ENCODE results near the gene GPR155. TPM values are rescaled to one million over a fixed set of nuclear protein-coding genes. Genes with fewer than 3 reads are reported as not detected.

Gene GPR155
- total RNA-seq, 1 experiment from 2014 or later = 2.1 TPM

GRCh38 chr2:174449033-174449432 lies 37.8 kb downstream of the GPR155 start:
- TF ChIP-seq, protein P1, sequence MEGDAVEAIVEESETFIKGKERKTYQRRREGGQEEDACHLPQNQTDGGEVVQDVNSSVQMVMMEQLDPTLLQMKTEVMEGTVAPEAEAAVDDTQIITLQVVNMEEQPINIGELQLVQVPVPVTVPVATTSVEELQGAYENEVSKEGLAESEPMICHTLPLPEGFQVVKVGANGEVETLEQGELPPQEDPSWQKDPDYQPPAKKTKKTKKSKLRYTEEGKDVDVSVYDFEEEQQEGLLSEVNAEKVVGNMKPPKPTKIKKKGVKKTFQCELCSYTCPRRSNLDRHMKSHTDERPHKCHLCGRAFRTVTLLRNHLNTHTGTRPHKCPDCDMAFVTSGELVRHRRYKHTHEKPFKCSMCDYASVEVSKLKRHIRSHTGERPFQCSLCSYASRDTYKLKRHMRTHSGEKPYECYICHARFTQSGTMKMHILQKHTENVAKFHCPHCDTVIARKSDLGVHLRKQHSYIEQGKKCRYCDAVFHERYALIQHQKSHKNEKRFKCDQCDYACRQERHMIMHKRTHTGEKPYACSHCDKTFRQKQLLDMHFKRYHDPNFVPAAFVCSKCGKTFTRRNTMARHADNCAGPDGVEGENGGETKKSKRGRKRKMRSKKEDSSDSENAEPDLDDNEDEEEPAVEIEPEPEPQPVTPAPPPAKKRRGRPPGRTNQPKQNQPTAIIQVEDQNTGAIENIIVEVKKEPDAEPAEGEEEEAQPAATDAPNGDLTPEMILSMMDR (IDR thresholded peaks at IDR 0.05; ENCODE audit: unreplicated experiment) = no peak
- no TSS peak for BruUV-seq (replicated peaks)
- Mint-ChIP-seq H3K9me3 (ENCODE audit: low read depth, unreplicated experiment) (no peaks in the 10 kb centered on the region), H3K4me1 (ENCODE audit: low read depth, unreplicated experiment) (no peaks in the 10 kb centered on the region), H3K4me3 (ENCODE audit: low read depth, unreplicated experiment) (no peak overlapping the region), H3K36me3 (ENCODE audit: insufficient read depth, unreplicated experiment) (no peaks in the 10 kb centered on the region), H3K27me3 (ENCODE audit: unreplicated experiment) (no peaks in the 10 kb centered on the region), H3K27ac (ENCODE audit: unreplicated experiment) (no peak overlapping the region)
- DNase-seq = no peak
- CTCF ChIA-PET = no interaction called here
- intact Hi-C loops (cut with micrococcal nuclease; ENCODE audit: unreplicated experiment) = no loop called here

DNA sequence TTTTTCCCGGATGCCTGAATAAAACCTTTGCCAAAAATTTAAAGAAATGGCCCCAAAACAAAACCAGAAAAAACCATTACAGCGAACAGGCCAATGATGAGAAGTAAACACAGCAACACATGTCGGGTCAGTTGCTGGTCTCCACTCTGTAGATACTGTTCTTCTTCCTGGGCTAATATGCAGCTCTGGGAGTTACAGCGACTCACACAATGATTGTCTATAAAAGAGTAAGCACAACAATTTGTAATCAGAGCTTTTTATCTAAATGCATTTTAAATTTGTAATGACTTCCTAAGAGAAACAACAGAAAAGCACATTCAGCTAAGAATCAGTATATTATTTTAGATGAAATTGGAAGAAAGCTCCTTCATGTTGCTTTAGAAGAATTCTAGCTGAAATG lies 40.3 kb downstream of the GPR155 start:
- Mint-ChIP-seq H3K27ac (ENCODE audit: unreplicated experiment) (no peak overlapping the region), H3K4me1 (ENCODE audit: low read depth, unreplicated experiment) (peaks cover 11% of the 10 kb centered on the region), H3K4me3 (ENCODE audit: low read depth, unreplicated experiment) (no peak overlapping the region), H3K36me3 (ENCODE audit: insufficient read depth, unreplicated experiment) (no peaks in the 10 kb centered on the region), H3K27me3 (ENCODE audit: unreplicated experiment) (no peaks in the 10 kb centered on the region), H3K9me3 (ENCODE audit: low read depth, unreplicated experiment) (no peaks in the 10 kb centered on the region)
- TF ChIP-seq, protein P1 (IDR thresholded peaks at IDR 0.05; ENCODE audit: unreplicated experiment) = no peak
- no peak for DNase-seq
- intact Hi-C loops (cut with micrococcal nuclease; ENCODE audit: unreplicated experiment) = no loop called here
- CTCF ChIA-PET = interaction anchor here (0.6 kb wide), 1 partner anchor 34 kb away, joined by 3 read pairs; no protein-coding TSS in a partner anchor
- no TSS peak for BruUV-seq (replicated peaks)

DNA sequence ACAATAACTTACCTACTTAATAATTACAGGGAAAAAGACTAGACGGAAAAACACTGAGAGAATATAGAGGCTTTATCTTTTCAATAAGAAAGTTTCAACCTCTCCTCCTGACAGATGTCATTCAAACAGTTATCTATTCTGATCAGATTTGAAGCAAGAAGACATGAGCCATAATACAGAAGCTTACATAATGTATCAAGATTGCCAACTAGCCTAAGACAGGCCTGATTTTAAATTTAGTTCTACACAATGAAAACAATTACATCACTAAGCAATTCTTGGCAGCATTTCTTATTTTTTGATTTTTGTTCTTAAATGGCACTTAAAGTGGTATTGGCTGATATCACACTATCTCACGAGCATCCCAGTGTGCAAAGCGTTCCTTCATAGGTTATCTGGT lies 41.6 kb downstream of the GPR155 start:
- no peaks in the 10 kb centered on the region for H3K9me3 Mint-ChIP-seq (ENCODE audit: low read depth, unreplicated experiment)
- TF ChIP-seq, protein P1 (IDR thresholded peaks at IDR 0.05; ENCODE audit: unreplicated experiment) = no peak
- no peaks in the 10 kb centered on the region for H3K36me3 Mint-ChIP-seq (ENCODE audit: insufficient read depth, unreplicated experiment)
- intact Hi-C loops (cut with micrococcal nuclease; ENCODE audit: unreplicated experiment) = no loop called here
- no peaks in the 10 kb centered on the region for H3K27me3 Mint-ChIP-seq (ENCODE audit: unreplicated experiment)
- H3K4me3 Mint-ChIP-seq (ENCODE audit: low read depth, unreplicated experiment) = no peak overlapping the region
- H3K27ac Mint-ChIP-seq (ENCODE audit: unreplicated experiment) = no peak overlapping the region
- CTCF ChIA-PET = interaction anchor here (0.6 kb wide), 1 partner anchor 9 kb away, joined by 5 read pairs; no protein-coding TSS in a partner anchor
- peaks cover 11% of the 10 kb centered on the region for H3K4me1 Mint-ChIP-seq (ENCODE audit: low read depth, unreplicated experiment)
- no TSS peak for BruUV-seq (replicated peaks)
- no peak for DNase-seq

- CTCF ChIA-PET = no interaction called here
- intact Hi-C loops (cut with micrococcal nuclease; ENCODE audit: unreplicated experiment) = no loop called here
- BruUV-seq (replicated peaks) = no TSS peak
- no peaks in the 10 kb centered on the region for H3K9me3 Mint-ChIP-seq (ENCODE audit: low read depth, unreplicated experiment)
- H3K27ac Mint-ChIP-seq (ENCODE audit: unreplicated experiment) = no peak overlapping the region
- DNase-seq = no peak
- no peaks in the 10 kb centered on the region for H3K36me3 Mint-ChIP-seq (ENCODE audit: insufficient read depth, unreplicated experiment)
- H3K27me3 Mint-ChIP-seq (ENCODE audit: unreplicated experiment) = no peaks in the 10 kb centered on the region
- H3K4me1 Mint-ChIP-seq (ENCODE audit: low read depth, unreplicated experiment) = peaks cover 11% of the 10 kb centered on the region
- TF ChIP-seq, protein P1 (IDR thresholded peaks at IDR 0.05; ENCODE audit: unreplicated experiment) = no peak
- H3K4me3 Mint-ChIP-seq (ENCODE audit: low read depth, unreplicated experiment) = no peak overlapping the region
These were observed 42.1 kb downstream of the GPR155 start for GRCh38 chr2:174444761-174445160.

All from Calu3 (cell line).